ENCODE measurements around the gene DNAH12. TPM values are rescaled to one million over a fixed set of nuclear protein-coding genes. Genes with fewer than 3 reads are reported as not detected.

DNAH12 gene
- total and polyA plus RNA-seq, 2 donors (not counting 3 experiments of a cell fraction or from before 2014, with no cell fraction given) = 0.06 to 0.20 TPM

DNA sequence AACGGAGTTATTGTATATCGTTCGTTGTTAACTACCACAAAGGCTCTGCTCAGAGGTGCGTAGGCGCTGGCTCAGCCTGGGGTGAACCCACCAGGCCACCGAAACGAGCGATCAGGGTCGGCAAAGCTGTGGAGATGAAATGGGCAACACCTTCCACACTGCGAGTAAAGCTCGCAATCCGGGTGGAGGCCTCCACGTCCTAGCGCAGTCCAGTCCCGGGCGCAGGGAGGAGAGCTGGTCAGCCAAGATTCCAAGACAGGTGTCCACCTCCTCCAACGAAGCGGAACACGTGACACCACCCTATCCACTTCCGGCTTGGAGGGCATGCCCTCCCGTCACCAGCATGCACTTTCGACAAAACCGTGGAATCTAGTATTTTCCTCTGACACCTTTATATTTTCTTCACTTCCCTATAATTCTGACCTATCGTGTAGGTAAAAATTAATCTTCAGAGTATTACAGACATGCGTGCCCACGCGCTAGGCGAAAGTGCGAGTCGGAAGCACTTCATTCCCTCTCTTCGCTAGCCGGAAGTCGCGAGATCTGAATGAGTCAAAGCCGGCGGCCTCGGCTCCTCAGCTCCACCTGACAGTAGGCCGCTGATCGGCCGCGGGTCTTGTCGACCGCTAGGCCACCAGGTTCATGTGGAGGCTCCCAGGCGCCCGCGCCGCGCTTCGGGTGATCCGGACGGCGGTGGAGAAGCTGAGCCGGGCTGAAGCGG lies 11.8 kb upstream of the DNAH12 start, which contains the start of gene PDE12:
Gene PDE12, plus strand, starts transcription at position 537 of the 721 bp plus-strand sequence. Its CDS starts 106 bp downstream, at position 643.
- POLR2A ChIA-PET = interaction anchor here (0.5 to 2.1 kb wide), 3 partner anchors 37 to 92 kb away, joined by 3 to 11 read pairs (median 5); partner anchors contain the start of gene ARF4
- H3K79me2 ChIP-seq (ENCODE audit: control insufficient read depth, insufficient read depth, low read length) = peaks cover 39% of the 10 kb centered on the region
- no peaks in the 10 kb centered on the region for H3K9me1 ChIP-seq (replicated peaks; ENCODE audit: control insufficient read depth, extremely low read depth, insufficient read depth, low read length)
- H3K9ac ChIP-seq (replicated peaks; ENCODE audit: extremely low read depth, insufficient read depth, low read length) = peak within 1 kb of the TSS; percentile 70
- dilution Hi-C loops (cut with MboI; ENCODE audit: extremely low pct_ligation_motif_present, low sequenced_read_pairs) = no loop called here
- FAIRE-seq (peak; percentile 72), DNase-seq (ENCODE audit: low read depth, low spot score) (peak; percentile 89)
- TF ChIP-seq EZH2 (IDR thresholded peaks at IDR 0.05; ENCODE audit: borderline replicate concordance, low read depth, low read length, severe bottlenecking) (no peak), GATA2 (IDR thresholded peaks at IDR 0.05; ENCODE audit: insufficient read depth, insufficient read length, low read depth, low read length) (no peak), POLR2A (IDR thresholded peaks at IDR 0.05; ENCODE audit: low read depth, low read length) (peak; percentile 90), MYC (IDR thresholded peaks at IDR 0.05; ENCODE audit: low read depth, low read length) (peak; percentile 83), POLR2AphosphoS5 (IDR thresholded peaks at IDR 0.05; ENCODE audit: insufficient read depth, low read depth, low read length) (peak; percentile 76), JUN (IDR thresholded peaks at IDR 0.05; ENCODE audit: borderline replicate concordance, insufficient read depth, insufficient read length, low read depth) (peak; percentile 49), FOS (IDR thresholded peaks at IDR 0.05; ENCODE audit: borderline replicate concordance, insufficient read depth, low read length) (peak; percentile 69)
- TF ChIP-seq, protein P1, sequence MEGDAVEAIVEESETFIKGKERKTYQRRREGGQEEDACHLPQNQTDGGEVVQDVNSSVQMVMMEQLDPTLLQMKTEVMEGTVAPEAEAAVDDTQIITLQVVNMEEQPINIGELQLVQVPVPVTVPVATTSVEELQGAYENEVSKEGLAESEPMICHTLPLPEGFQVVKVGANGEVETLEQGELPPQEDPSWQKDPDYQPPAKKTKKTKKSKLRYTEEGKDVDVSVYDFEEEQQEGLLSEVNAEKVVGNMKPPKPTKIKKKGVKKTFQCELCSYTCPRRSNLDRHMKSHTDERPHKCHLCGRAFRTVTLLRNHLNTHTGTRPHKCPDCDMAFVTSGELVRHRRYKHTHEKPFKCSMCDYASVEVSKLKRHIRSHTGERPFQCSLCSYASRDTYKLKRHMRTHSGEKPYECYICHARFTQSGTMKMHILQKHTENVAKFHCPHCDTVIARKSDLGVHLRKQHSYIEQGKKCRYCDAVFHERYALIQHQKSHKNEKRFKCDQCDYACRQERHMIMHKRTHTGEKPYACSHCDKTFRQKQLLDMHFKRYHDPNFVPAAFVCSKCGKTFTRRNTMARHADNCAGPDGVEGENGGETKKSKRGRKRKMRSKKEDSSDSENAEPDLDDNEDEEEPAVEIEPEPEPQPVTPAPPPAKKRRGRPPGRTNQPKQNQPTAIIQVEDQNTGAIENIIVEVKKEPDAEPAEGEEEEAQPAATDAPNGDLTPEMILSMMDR (IDR thresholded peaks at IDR 0.05; ENCODE audit: extremely low read depth in 1 of 2, insufficient read depth in 1 of 2, low read depth in 1 of 2, low read length in 2 of 2) = no peak
- TF ChIP-seq, protein P2, sequence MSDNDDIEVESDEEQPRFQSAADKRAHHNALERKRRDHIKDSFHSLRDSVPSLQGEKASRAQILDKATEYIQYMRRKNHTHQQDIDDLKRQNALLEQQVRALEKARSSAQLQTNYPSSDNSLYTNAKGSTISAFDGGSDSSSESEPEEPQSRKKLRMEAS (IDR thresholded peaks at IDR 0.05; ENCODE audit: insufficient read depth, insufficient read length) = peak; percentile 95
- H2AFZ ChIP-seq (ENCODE audit: low read depth, low read length) = peak within 1 kb of the TSS; percentile 89
- CTCF ChIA-PET = interaction anchor here (1.0 to 3.3 kb wide), 8 partner anchors 10 to 158 kb away, joined by 3 to 27 read pairs (median 5); no protein-coding TSS in a partner anchor
- no peaks in the 10 kb centered on the region for H3K36me3 ChIP-seq (ENCODE audit: control insufficient read depth in 2 of 2, extremely low read depth in 1 of 2, insufficient read depth in 2 of 2, low read length in 2 of 2)
- H3K9me3 ChIP-seq (replicated peaks; ENCODE audit: control insufficient read depth, insufficient read depth, low read length) = no peaks in the 10 kb centered on the region
- intact Hi-C loops (cut with micrococcal nuclease) = loop anchor here (2.0 to 10.0 kb wide), 6 partner anchors 37 to 454 kb away; partner anchors contain the start of genes APPL1, ARF4 and SLMAP
- H3K4me1 ChIP-seq (ENCODE audit: control insufficient read depth, extremely low read depth, insufficient read depth, low read length) = peaks cover 16% of the 10 kb centered on the region
- TSS peak; percentile 87 for BruUV-seq (replicated peaks)
- no peaks in the 10 kb centered on the region for H4K20me1 ChIP-seq (replicated peaks; ENCODE audit: control insufficient read depth, extremely low read depth, insufficient read depth, low read length)
- peak within 1 kb of the TSS; percentile 44 to 84 (median 48) for H3K4me3 ChIP-seq (replicated peaks in 1 of 3; ENCODE audit: insufficient read depth in 1 of 3, low read depth in 1 of 3, low read length in 3 of 3)
- H3K4me2 ChIP-seq (ENCODE audit: insufficient read depth, low read length) = peak within 1 kb of the TSS; percentile 96
- H3K27me3 ChIP-seq (ENCODE audit: control insufficient read depth in 2 of 2, insufficient read depth in 2 of 2, low read length in 2 of 2) = no peaks in the 10 kb centered on the region
- peak within 1 kb of the TSS; percentile 81 for H3K27ac ChIP-seq (ENCODE audit: insufficient read depth, low read depth, low read length)
